Parathyroid adenoma (tissue), 2 donors: Measurements from ENCODE around the gene CFAP206.

Experiments
- H2AFZ ChIP-seq: fragments of 300-600 bp; sonication (generic); one replicate; pipeline ENCODE4 v1.7.0; 2017; ENCODE audit warnings: antibody characterized with exemption, mild to moderate bottlenecking
- H3K27ac ChIP-seq: fragments of 300-600 bp; sonication (generic); one replicate; pipeline ENCODE4 v1.7.0; 2017
- H3K27me3 ChIP-seq: fragments of 300-600 bp; sonication (generic); one replicate; pipeline ENCODE4 v1.7.0; 2017; ENCODE audit warnings: low read length; ENCODE audit not compliant: control insufficient read depth, insufficient read depth
- H3K36me3 ChIP-seq: fragments of 300-600 bp; sonication (generic); one replicate; pipeline ENCODE4 v1.7.0; 2017; ENCODE audit warnings: low read length; ENCODE audit not compliant: control insufficient read depth, insufficient read depth
- H3K4me1 ChIP-seq: fragments of 300-600 bp; sonication (generic); one replicate; pipeline ENCODE4 v1.7.0; 2017; ENCODE audit warnings: control low read depth
- H3K4me2 ChIP-seq: fragments of 300-600 bp; sonication (generic); one replicate; pipeline ENCODE4 v1.7.0; 2017; ENCODE audit warnings: low read length
- H3K4me3 ChIP-seq: fragments of 300-600 bp; sonication (generic); one replicate; pipeline ENCODE4 v1.7.0; 2017; ENCODE audit warnings: low read depth, low read length
- H3K79me2 ChIP-seq: fragments of 300-600 bp; sonication (generic); one replicate; pipeline ENCODE4 v1.7.0; 2017; ENCODE audit warnings: control low read depth
- H3K9ac ChIP-seq: fragments of 300-600 bp; sonication (generic); one replicate; pipeline ENCODE4 v1.7.0; 2017; ENCODE audit warnings: mild to moderate bottlenecking
- H3K9me3 ChIP-seq: fragments of 300-600 bp; sonication (generic); one replicate; pipeline ENCODE4 v1.7.0; 2017; ENCODE audit warnings: low read length; ENCODE audit not compliant: control insufficient read depth
- TF ChIP-seq, protein P1 (sequence below): fragments of 300-600 bp; sonication (generic); IDR thresholded peaks from one replicate; pipeline ENCODE4 v1.7.0; 2017; ENCODE audit warnings: antibody characterized with exemption, mild to moderate bottlenecking
- donor health status: primary hyperparathyroidism.

The CFAP206 gene

DNA sequence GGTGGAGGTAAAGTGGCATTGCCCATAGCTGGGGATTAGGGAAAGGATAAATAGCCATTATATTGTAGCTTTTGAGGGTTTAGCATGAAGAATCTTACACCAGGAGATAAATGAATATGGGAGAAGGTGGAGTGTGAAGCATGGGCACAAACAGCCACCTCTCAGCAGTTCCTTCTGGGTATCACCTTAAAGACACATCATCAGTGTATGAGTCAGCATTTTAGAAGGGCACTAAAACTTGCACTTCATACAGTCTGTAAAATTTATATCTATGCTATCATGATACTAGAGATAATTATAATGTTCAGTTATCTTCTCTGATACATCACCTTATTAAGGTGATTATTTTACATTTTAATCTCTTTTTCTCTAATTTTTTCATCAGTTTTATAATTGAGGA, 90.3 kb downstream of the CFAP206 start:
- Histone ChIP-seq H3K27me3 (no peaks in the 10 kb centered on the region), H3K27ac (no peak overlapping the region), H3K4me2 (no peak overlapping the region), H3K9ac (no peak overlapping the region), H3K9me3 (no peaks in the 10 kb centered on the region), H3K4me1 (no peaks in the 10 kb centered on the region), H2AFZ (no peak overlapping the region), H3K36me3 (no peaks in the 10 kb centered on the region), H3K79me2 (peaks cover 2% of the 10 kb centered on the region), H3K4me3 (no peak overlapping the region)
- TF ChIP-seq, protein P1, sequence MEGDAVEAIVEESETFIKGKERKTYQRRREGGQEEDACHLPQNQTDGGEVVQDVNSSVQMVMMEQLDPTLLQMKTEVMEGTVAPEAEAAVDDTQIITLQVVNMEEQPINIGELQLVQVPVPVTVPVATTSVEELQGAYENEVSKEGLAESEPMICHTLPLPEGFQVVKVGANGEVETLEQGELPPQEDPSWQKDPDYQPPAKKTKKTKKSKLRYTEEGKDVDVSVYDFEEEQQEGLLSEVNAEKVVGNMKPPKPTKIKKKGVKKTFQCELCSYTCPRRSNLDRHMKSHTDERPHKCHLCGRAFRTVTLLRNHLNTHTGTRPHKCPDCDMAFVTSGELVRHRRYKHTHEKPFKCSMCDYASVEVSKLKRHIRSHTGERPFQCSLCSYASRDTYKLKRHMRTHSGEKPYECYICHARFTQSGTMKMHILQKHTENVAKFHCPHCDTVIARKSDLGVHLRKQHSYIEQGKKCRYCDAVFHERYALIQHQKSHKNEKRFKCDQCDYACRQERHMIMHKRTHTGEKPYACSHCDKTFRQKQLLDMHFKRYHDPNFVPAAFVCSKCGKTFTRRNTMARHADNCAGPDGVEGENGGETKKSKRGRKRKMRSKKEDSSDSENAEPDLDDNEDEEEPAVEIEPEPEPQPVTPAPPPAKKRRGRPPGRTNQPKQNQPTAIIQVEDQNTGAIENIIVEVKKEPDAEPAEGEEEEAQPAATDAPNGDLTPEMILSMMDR = no peak

DNA sequence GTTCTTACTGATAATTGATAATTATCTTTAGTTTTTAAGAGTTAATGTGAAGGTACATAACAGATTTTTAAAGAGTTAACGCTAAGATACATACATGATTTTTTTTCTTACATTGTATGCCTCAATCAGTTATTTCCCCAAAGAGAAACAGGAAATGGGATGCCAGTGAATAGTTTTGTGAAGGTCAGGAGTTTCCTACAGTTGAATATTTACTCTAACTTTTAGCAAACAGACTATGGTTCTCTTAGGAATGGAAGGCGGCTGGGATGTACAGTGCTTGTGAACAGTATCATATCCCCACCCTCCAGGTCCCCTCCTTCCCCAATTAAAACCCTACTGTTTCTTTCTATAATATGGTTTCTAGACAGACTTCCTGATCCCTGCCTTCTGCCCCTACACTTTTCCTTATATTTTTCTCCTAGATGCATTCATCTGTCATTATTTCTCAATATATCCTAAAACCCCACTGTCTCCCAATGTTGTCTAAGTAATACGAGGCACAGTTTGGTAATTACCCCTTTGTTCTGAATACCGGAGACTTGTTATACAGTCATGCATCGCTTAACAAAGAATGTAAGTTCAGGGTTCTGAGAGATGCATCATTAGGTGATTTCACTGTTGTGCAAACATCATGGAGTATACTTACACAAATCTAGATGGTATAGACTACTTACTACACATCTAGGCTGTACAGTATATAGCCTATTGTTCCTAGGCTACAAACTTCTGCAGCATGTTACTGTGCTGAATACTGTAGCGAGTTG, 94.2 kb downstream of the CFAP206 start:
- Histone ChIP-seq H3K9ac (no peak overlapping the region), H2AFZ (no peak overlapping the region), H3K4me3 (no peak overlapping the region), H3K9me3 (no peaks in the 10 kb centered on the region), H3K4me1 (no peaks in the 10 kb centered on the region), H3K4me2 (no peak overlapping the region), H3K36me3 (no peaks in the 10 kb centered on the region), H3K79me2 (no peaks in the 10 kb centered on the region), H3K27ac (no peak overlapping the region), H3K27me3 (no peaks in the 10 kb centered on the region)
- TF ChIP-seq, protein P1 = no peak

DNA sequence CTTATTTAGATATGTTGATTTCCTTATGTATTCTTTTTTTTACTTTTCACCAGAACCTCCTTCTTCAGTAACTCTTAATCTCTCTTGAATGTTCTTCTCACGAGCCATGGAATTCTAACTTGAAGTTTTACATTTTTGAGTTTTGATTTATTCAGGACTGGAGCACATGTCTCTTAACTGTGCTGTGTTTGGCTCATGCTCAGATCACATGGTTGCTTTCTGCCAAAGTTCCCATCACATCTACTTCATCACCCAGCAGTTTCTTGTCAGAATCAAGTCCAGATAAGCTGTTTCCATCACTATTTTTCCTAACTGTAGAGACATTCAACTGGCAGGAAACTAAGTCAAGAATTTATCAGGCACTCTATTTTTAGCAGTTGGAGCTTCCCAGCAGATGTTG, 96.7 kb downstream of the CFAP206 start:
- Histone ChIP-seq H3K4me2 (no peak overlapping the region), H3K79me2 (no peaks in the 10 kb centered on the region), H3K9me3 (no peaks in the 10 kb centered on the region), H3K9ac (no peak overlapping the region), H3K4me3 (no peak overlapping the region), H3K36me3 (no peaks in the 10 kb centered on the region), H3K27me3 (no peaks in the 10 kb centered on the region), H3K4me1 (no peaks in the 10 kb centered on the region), H2AFZ (no peak overlapping the region), H3K27ac (no peak overlapping the region)
- TF ChIP-seq, protein P1 = no peak
